Neural cell (in vitro differentiated cells): ENCODE measurements around the gene ZFP36L2. TPM values are rescaled to one million over a fixed set of nuclear protein-coding genes. Genes with fewer than 3 reads are reported as not detected.

Experiments
- H2AFZ ChIP-seq: fragments of 200-600, 300-800 bp; sonication (generic), shearing (Covaris generic); 2 replicates; pipeline ENCODE4 v1.6.0; 2014; ENCODE audit warnings: low read depth, mild to moderate bottlenecking, antibody characterized with exemption, low read length, moderate library complexity
- H3F3A ChIP-seq: fragments of 200-600 bp; shearing (Covaris generic); 2 replicates; pipeline ENCODE4 v1.6.1; 2016; ENCODE audit warnings: mild to moderate bottlenecking, moderate library complexity, mixed read lengths, antibody characterized with exemption, low read length; ENCODE audit not compliant: insufficient read depth, poor library complexity, severe bottlenecking
- H3K27ac ChIP-seq: fragments of 200-600, 300-800 bp; sonication (generic), shearing (Covaris generic); 2 replicates; pipeline ENCODE4 v1.5.1; 2014; ENCODE audit warnings: mild to moderate bottlenecking, low read length, moderate library complexity
- H3K27me3 ChIP-seq: fragments of 300-800, 200-600 bp; sonication (generic), shearing (Covaris generic); 2 replicates; pipeline ENCODE4 v1.6.0; 2014; ENCODE audit warnings: mild to moderate bottlenecking, low read depth, low read length, moderate library complexity; ENCODE audit not compliant: insufficient read depth
- H3K36me3 ChIP-seq: fragments of 300-800, 200-600 bp; sonication (generic), shearing (Covaris generic); 2 replicates; pipeline ENCODE4 v1.5.1; 2014; ENCODE audit warnings: mild to moderate bottlenecking, antibody characterized with exemption, low read length, moderate library complexity; ENCODE audit not compliant: insufficient read depth
- H3K4me2 ChIP-seq: fragments of 300-800, 200-600 bp; sonication (generic), shearing (Covaris generic); 2 replicates; pipeline ENCODE4 v1.6.0; 2014; ENCODE audit warnings: mild to moderate bottlenecking, low read length
- H3K4me3 ChIP-seq: fragments of 300-800, 200-600 bp; sonication (generic), shearing (Covaris generic); 2 replicates; pipeline ENCODE4 v1.5.1; 2014; ENCODE audit warnings: mild to moderate bottlenecking, low read length, moderate library complexity
- H3K79me2 ChIP-seq: fragments of 200-600 bp; shearing (Covaris generic); replicated peaks from 2 replicates; pipeline ENCODE4 v1.6.0; 2014; ENCODE audit warnings: mild to moderate bottlenecking, low read length, moderate library complexity; ENCODE audit not compliant: insufficient read depth
- H3K9ac ChIP-seq: fragments of 300-800, 200-600 bp; sonication (generic), shearing (Covaris generic); 2 replicates; pipeline ENCODE4 v1.6.1; 2016; ENCODE audit warnings: mild to moderate bottlenecking, low read length, mixed read lengths
- H3K9me2 ChIP-seq: fragments of 200-600 bp; shearing (Covaris generic); 2 replicates; pipeline ENCODE4 v1.6.1; 2016; ENCODE audit warnings: mild to moderate bottlenecking, low read length, mixed read lengths; ENCODE audit not compliant: insufficient read depth
- H3K9me3 ChIP-seq: fragments of 200-600, 300-800 bp; sonication (generic), shearing (Covaris generic); 2 replicates; pipeline ENCODE4 v1.6.1; 2016; ENCODE audit warnings: mild to moderate bottlenecking, mixed run types, low read length, moderate library complexity, mixed read lengths
- H4K20me1 ChIP-seq: fragments of 200-600 bp; shearing (Covaris generic); 2 replicates; pipeline ENCODE4 v1.6.1; 2016; ENCODE audit warnings: mild to moderate bottlenecking, mixed run types; ENCODE audit not compliant: insufficient read depth
- EP300 ChIP-seq: fragments of 450-650 bp; conservative IDR thresholded peaks from 2 replicates; pipeline ENCODE4 v1.6.1; 2014; ENCODE audit warnings: antibody characterized with exemption, mild to moderate bottlenecking, moderate library complexity; ENCODE audit not compliant: poor library complexity, severe bottlenecking
- EZH2 ChIP-seq: fragments of 200-600, 300-800 bp; shearing (Covaris generic), sonication (generic); IDR thresholded peaks from 2 replicates; pipeline ENCODE4 v1.6.1; 2014; ENCODE audit warnings: antibody characterized with exemption, low read length, borderline replicate concordance, mild to moderate bottlenecking; ENCODE audit not compliant: insufficient read depth, poor library complexity, severe bottlenecking
- MXI1 ChIP-seq: fragments of 450-650 bp; conservative IDR thresholded peaks from 2 replicates; pipeline ENCODE4 v1.6.1; 2014; ENCODE audit warnings: antibody characterized with exemption, mild to moderate bottlenecking; ENCODE audit not compliant: poor library complexity, severe bottlenecking
- POLR2AphosphoS5 ChIP-seq: IDR thresholded peaks from 2 replicates; pipeline ENCODE4 v1.6.1; 2012
- RAD21 ChIP-seq: fragments of 450-650 bp; conservative IDR thresholded peaks from 2 replicates; pipeline ENCODE4 v1.6.1; 2014; ENCODE audit warnings: antibody characterized with exemption, mild to moderate bottlenecking, moderate library complexity
- SMC3 ChIP-seq: fragments of 450-650 bp; conservative IDR thresholded peaks from 2 replicates; pipeline ENCODE4 v1.6.1; 2014; ENCODE audit warnings: antibody characterized with exemption, mild to moderate bottlenecking, moderate library complexity; ENCODE audit not compliant: poor library complexity
- TAF1 ChIP-seq: IDR thresholded peaks from 2 replicates; pipeline ENCODE4 v1.6.1; 2012; ENCODE audit warnings: low read depth
- polyA plus RNA-seq: library from polyadenylated mRNA; depleted of rRNA; stranded (reverse); fragments of >200 nt; gene quantifications from 2 replicates; pipeline ENCODE4 v1.2.3, GENCODE V29; 2014
- TF ChIP-seq, protein P1 (sequence below): fragments of 450-650 bp; IDR thresholded peaks from 2 replicates; pipeline ENCODE4 v1.5.1; 2014; ENCODE audit warnings: antibody characterized with exemption, mild to moderate bottlenecking, moderate library complexity; ENCODE audit not compliant: poor library complexity, severe bottlenecking
- TF ChIP-seq, protein P2 (sequence below): IDR thresholded peaks from 2 replicates; pipeline ENCODE4 v1.6.1; 2012; ENCODE audit warnings: borderline replicate concordance

Gene ZFP36L2
- polyA plus RNA-seq, 1 donor from 2014 or later: 0.33 TPM

DNA sequence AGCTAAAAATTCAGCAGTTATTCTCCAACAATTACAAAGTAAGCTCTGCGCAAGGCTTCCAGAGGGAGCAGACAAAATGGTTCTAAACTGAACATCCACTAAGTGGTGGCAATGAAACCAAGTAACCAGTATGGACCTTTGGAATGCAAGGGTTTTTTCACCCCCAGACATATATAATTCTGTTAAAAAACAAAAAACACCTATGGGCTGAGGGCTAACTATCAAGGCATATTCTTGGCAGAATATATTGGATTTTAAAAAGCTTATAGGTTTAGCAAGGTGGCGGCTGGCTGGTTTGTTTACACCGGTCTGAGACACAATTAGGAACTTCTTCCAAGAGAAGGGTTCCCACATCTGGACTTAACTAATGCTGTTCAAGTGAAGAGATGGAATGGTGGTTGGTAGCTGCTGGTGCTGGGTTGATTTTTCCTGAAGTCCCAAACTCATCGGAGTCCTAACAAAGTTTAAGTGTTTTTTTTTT is 2.8 kb downstream of the ZFP36L2 start:
- Histone ChIP-seq H3K27me3 (peaks cover 46% of the 10 kb centered on the region), H3K9me2 (no peaks in the 10 kb centered on the region), H2AFZ (no peak overlapping the region), H3K4me2 (no peak overlapping the region), H3K36me3 (no peaks in the 10 kb centered on the region), H3K79me2 (peaks cover 9% of the 10 kb centered on the region), H4K20me1 (no peaks in the 10 kb centered on the region), H3K9ac (no peak overlapping the region), H3F3A (peaks cover 6% of the 10 kb centered on the region), H3K9me3 (peaks cover 8% of the 10 kb centered on the region), H3K4me3 (peak overlapping the region; percentile 60), H3K27ac (no peak overlapping the region)
- TF ChIP-seq EZH2 (no peak), POLR2AphosphoS5 (no peak), MXI1 (no peak), SMC3 (no peak), RAD21 (no peak), EP300 (no peak), TAF1 (no peak)
- TF ChIP-seq, protein P1, sequence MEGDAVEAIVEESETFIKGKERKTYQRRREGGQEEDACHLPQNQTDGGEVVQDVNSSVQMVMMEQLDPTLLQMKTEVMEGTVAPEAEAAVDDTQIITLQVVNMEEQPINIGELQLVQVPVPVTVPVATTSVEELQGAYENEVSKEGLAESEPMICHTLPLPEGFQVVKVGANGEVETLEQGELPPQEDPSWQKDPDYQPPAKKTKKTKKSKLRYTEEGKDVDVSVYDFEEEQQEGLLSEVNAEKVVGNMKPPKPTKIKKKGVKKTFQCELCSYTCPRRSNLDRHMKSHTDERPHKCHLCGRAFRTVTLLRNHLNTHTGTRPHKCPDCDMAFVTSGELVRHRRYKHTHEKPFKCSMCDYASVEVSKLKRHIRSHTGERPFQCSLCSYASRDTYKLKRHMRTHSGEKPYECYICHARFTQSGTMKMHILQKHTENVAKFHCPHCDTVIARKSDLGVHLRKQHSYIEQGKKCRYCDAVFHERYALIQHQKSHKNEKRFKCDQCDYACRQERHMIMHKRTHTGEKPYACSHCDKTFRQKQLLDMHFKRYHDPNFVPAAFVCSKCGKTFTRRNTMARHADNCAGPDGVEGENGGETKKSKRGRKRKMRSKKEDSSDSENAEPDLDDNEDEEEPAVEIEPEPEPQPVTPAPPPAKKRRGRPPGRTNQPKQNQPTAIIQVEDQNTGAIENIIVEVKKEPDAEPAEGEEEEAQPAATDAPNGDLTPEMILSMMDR: no peak
- TF ChIP-seq, protein P2, sequence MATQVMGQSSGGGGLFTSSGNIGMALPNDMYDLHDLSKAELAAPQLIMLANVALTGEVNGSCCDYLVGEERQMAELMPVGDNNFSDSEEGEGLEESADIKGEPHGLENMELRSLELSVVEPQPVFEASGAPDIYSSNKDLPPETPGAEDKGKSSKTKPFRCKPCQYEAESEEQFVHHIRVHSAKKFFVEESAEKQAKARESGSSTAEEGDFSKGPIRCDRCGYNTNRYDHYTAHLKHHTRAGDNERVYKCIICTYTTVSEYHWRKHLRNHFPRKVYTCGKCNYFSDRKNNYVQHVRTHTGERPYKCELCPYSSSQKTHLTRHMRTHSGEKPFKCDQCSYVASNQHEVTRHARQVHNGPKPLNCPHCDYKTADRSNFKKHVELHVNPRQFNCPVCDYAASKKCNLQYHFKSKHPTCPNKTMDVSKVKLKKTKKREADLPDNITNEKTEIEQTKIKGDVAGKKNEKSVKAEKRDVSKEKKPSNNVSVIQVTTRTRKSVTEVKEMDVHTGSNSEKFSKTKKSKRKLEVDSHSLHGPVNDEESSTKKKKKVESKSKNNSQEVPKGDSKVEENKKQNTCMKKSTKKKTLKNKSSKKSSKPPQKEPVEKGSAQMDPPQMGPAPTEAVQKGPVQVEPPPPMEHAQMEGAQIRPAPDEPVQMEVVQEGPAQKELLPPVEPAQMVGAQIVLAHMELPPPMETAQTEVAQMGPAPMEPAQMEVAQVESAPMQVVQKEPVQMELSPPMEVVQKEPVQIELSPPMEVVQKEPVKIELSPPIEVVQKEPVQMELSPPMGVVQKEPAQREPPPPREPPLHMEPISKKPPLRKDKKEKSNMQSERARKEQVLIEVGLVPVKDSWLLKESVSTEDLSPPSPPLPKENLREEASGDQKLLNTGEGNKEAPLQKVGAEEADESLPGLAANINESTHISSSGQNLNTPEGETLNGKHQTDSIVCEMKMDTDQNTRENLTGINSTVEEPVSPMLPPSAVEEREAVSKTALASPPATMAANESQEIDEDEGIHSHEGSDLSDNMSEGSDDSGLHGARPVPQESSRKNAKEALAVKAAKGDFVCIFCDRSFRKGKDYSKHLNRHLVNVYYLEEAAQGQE: no peak

DNA sequence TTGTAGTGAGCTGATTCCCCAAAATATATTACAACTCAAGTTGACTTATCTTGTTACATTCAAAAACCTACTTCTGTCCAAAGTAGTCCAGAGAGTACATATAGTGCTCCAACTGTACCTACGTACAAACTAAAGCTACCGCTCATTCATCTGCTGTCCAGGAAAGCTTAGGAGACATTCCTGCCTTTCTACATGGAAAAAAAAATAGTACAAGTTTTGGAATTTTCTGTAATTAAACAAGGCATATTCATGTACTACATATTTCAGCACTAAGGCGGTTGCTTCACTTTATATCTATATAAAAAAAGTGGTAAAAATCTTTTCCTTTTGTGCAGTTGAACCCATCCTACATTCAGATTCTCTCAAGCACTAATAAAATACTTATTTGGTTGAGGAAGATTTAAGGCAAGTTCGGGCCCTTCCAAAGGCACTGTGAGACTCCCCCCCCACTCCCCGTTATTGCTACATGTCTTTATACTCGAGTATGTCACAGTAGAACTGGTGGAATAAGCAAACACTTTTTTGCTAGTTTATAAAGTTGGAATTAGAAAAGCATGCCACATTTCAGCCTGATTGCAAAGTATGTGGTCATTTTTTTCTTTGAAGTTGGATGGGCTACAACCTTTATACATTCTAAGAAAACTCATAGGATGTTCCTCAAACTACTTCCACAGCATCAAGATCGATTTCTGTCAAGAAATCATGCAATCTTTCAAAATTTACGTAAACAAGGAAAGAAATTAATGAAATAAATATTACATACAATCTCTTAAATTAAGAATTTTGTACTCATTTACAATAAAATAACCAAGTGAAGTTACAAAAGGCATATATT is 3.7 kb downstream of the ZFP36L2 start:
- TF ChIP-seq EP300 (no peak), MXI1 (no peak), EZH2 (no peak), RAD21 (no peak), SMC3 (no peak), TAF1 (no peak), POLR2AphosphoS5 (no peak)
- TF ChIP-seq, protein P1: no peak
- TF ChIP-seq, protein P2: no peak
- H3K4me2 ChIP-seq: no peak overlapping the region
- no peaks in the 10 kb centered on the region for H3K36me3 ChIP-seq
- peaks cover 40% of the 10 kb centered on the region for H3K27me3 ChIP-seq
- H3K9me2 ChIP-seq: no peaks in the 10 kb centered on the region
- no peak overlapping the region for H2AFZ ChIP-seq
- peaks cover 6% of the 10 kb centered on the region for H3F3A ChIP-seq
- no peaks in the 10 kb centered on the region for H4K20me1 ChIP-seq
- no peak overlapping the region for H3K27ac ChIP-seq
- peaks cover 8% of the 10 kb centered on the region for H3K9me3 ChIP-seq
- no peak overlapping the region for H3K4me3 ChIP-seq
- no peak overlapping the region for H3K9ac ChIP-seq
- H3K79me2 ChIP-seq: peaks cover 9% of the 10 kb centered on the region
